Superior temporal gyrus (tissue), 1 donor: ENCODE measurements around the gene SPACA6.
"Not testable (repeated sequence)": the region's sequence is repeated elsewhere in the genome, so short reads cannot be mapped to it uniquely, and the experiment has no call there.

ENCODE experiments used
- DNase-seq: peaks from one replicate; pipeline ENCODE4 v3.0.0-alpha.2; 2016; ENCODE audit errors: extremely low spot score

SPACA6 gene

DNA sequence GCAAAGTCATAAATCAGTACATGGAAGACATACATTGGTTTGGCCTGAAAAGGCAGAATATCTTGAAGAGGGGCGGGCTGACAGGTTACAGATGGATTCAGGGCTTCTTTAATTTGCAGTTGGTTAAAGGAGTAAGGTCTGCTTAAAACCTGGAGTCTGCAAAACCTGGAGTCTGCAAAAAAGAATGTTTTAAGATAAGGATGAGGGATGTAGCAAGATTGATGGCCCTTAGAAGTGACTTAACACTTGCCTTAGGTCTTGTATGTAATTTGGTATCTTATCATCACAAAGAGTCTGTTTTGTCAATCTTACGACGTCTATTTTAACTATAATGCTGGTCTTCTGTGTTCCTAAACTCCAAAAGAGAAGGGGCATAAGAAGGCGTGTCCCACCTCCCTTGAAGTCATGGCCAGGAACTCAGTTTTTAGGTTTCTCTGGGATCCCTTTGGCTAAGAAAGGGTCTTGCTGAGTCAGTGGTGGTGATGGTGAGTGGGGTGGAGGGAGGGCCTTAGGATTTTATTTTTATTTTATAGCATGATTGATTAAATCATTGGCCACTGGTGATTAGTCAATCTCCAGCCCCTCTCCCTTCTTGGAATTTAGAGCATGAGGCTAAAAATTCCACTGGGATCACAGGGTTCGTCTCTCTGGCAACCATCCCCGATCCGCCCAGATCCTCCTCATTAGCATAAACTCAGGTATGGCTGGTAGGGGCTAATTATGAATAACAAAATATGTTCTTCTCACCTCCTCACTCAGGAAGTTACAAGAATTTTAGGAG is 40.8 kb downstream of the SPACA6 start:
- no peak for DNase-seq

DNA sequence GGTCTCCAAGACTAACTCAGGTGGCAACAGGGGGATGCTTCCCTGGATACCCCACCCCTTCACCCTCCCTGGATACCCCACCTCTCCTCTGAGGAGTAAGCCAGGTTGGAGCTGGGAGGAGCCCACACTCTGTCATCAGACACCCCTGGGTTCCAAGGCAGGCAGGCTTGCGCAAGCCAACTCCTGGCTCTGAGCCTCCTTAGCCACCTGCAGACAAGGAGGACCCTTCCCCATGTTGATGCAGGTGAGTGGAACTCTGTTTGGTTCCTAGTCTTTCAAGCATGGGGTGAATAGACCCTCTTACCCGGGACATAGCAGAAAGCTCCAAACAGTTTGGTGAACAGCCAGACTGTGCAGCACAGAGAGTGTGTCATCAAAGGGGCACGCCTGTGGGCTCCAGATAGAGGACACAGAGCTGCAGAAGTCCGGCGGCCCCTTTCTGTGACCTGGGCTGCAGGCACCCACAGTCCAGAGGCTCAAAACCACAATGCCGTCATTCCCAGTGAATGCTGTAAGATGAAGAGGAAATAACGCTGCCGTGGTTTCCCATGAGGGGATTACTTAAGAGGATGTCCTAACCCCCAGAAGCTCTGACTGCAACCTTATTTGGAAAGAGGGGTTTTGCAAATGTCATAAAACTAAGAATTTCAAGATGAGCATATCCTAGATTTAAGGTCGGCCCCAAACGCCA is 42.8 kb downstream of the SPACA6 start:
- no peak for DNase-seq

DNA sequence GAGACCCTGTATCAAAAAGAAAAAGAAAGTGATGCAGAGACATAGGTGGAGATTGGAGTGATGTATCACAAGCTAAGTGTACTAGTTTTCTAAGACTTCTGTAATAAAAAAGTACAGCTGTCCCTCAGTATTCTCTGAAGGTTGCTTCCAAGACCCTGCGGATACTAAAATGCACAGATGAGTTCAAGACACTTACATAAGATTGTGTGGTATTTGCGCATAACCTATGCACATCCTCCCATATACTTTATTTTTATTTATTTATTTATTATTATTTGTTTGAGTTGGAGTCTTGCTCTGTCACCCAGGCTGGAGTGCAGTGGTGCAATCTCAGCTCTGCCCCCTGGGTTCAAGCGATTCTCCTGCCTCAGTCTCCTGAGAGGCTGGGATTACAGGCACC is 44.3 kb downstream of the SPACA6 start:
- no peak for DNase-seq

DNA sequence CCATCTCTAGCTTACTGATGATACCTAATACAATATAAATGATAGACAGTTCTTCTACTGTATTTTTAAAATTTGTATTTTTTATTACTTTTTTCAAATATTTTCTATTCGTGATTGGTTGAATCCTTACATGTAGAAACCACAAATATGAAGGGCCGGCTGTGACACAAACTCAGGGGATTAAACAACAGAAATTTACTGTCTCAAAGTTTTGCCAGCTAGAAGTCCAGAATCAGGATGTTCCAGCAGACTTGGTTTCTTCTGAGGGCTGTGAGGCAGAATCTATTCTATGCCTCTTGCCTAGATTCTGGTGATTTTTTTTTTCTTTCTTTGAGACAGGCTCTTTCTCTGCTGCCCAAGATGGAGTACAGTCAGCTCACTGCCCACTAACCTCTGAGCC is 44.8 kb downstream of the SPACA6 start:
- DNase-seq, result no peak

DNA sequence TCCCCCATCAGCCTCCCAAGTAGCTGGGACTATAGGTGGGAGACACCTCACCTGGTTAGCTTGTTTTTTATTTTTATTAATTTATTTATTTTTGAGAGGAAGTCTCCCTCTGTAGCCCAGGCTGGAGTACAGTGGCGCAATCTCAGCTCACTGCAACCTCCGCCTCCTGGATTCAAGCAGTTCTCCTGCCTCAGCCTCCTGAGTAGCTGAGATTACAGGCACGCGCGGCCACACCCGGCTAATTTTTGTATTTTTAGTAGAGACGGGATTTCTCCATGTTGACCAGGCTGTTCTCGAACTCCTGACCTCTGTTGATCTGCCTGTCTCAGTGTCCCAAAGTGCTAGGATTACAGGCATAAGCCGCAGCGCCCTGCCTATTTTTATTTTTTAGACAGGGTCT is 45.4 kb downstream of the SPACA6 start:
- not testable (repeated sequence) for DNase-seq

DNA sequence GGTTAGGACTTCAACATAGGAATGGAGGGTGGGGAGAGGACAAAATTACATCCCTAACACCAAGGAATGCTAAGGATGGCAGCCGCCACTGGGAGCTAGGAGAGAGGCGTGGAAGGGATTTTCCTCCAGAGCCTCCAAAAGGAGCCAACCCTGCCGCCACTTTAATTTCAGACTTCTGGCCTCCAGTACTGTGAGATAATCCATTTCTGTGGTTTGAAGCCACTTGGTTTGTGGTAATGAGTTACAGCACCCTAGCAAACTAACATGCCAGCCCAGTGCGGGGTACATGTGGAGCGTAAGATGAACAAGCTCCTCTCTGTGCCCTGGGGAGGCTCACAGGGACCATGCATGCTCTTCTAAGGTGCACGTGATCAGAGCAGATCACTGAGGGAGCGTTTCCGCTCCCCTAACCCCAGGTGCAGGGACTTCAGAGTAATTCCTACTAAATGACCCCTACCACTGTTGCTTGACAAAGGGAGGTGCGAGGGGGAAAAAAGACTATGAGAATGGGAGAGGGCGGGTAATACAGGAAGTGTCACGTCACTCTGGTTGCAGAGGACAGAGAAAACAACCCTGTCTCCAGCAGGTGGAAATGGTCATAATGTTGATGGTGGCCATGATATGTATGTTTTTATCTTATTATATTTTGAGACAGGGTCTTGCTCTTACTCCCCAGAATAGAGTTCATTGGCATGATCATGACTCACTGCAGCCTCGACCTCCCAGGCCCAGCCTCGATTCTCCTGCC is 46.5 kb downstream of the SPACA6 start:
- no peak for DNase-seq

DNA sequence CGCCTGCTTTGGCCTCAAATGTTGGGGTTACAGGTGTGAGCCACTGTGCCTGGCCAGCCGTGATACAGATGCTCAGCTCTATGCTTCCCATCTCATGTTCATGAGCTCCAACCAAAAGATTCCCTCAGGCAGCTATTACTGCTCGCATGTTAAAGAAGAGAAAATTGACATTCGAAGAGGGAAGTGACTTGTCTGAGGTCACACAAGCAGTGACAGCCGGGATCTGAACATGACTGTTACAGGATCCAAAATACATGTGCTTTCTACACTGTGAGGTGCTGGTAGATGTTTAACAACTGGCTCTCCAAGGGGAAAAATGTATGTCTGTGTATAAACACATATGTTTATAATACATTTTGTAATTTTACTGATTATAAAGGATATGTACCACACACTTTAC is 47.2 kb downstream of the SPACA6 start:
- no peak for DNase-seq

DNA sequence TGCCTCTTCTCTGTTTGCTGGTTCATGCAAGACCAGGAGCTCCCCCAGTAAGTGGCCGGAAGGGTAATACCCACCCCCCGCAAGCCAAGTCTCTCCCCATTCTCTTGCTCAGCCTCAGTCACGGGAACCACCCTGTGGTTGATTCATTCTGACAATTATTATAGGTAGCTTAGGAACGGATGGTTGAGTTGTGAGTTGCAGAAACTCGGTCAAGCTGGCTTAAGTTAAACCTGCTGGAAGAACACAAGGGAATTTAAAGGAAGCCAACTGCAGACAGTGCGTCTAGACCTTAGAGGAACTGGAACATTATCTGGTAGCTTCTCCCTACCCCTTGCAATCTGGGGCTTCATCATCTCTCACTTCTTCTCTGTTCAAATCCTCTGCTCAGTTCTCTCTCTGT is 49.7 kb downstream of the SPACA6 start:
- no peak for DNase-seq

DNA sequence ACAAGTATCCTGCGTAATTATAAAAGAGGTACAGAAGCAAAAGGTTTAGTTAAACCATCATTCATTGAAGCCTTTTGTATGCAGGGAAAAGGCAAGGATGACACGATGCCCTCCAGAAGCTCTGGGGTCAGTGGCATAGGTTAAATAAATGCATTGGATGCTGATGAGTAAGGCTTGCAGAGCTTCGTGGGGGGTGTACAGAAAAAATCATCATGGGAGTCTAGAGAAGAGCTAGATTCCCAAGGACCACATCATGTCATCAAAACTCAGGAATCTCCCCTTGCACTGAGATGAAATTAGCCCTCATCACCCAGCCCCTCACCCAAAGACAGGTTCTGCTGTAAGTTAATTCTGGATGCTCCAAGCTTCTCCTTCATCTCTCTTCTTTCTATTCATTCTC is 50.3 kb downstream of the SPACA6 start:
- no peak for DNase-seq

DNA sequence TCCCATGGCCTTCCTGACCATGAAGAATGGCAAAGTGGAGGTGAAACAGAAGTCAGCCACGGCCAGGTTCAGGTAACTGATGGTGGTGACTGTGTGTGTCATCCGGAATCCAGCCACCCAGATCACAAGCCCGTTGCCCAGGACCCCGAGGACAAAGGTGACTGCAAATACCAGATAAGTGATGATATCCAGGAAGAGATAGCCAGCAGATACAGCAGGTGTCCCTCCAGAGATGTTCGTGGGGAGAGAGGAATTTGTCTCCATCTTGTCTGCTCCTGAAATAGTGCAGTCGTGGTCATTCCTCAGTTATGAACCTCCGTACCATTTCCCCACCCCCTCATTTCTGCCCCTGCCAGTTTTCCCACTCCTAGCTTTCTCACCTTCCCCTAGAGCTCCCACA is 53.6 kb downstream of the SPACA6 start:
- DNase-seq, result no peak

DNA sequence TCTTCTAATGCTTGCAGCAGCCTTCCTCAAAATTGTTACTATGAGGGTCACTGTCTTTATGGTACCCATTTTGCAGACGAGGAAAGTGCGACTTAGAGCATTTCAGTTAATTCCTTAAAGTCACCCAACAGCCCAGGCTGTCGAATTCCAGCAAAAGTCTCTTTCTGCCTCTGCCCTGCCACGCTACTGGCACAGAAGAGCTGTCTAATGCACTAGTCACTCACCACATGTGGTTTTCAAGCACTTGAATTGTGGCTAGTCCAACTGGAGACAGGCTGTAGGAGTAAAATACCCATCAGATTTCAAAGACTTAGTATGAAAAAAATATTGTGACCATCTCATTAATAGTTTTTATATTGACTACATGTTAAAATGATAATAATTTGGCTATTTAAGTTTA is 56.8 kb downstream of the SPACA6 start:
- no peak for DNase-seq

DNA sequence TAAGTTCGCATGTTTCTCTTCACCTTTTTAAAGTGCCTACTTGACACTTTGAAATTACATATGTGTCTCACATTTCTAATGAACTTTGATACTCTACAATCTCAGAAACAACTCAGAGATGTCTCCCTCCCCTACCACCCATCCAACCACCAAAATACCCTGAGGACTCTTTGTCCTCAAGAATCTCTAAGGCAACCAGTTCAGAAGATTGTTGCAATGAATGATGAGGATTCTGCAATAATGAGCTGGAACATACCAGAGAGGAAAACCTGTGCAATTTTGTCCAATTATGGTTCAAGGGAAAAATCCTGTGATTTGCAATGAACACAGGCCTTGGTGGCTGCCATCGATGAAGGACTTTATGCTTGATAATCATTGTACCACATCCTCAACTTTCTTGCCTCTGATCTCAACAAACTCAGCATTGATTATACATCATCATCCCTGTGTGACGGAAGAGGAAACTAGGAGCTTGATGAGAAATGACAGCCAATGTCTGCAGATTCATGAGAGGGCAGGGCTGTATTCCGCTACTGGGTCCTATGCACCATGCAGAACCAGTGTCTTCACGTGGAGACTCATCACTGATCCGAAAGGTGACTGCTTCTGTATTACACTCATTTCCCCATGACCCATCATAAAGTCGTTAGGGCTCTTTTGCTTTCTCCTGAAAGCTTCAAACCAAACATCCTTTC is 57.4 kb downstream of the SPACA6 start:
- DNase-seq, result no peak

DNA sequence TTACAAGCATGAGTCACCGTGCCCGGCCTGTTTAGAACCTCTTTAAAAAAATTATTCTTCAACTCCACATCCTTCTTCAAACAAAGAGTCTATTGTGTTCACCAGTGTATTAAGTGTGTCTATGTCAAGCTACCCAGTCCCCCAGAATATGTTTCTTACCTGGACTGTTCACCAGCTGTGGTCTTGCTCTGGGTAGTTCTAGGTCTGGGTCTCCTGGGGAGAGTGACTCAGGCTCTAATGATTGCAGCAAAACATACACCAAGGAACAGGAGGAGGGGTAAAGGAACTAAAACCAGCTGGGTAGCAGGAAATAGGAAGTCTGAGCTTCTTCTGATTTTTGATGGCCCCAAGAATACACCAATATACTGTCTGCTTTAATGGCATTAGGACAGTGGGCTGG is 58.5 kb downstream of the SPACA6 start, which contains the start of gene FPR1:
FPR1 (minus strand) TSS at position 224 of the 400 bp plus-strand sequence. CDS start 4,884 bp downstream, outside the sequence.
- DNase-seq, result peak; percentile 8

DNA sequence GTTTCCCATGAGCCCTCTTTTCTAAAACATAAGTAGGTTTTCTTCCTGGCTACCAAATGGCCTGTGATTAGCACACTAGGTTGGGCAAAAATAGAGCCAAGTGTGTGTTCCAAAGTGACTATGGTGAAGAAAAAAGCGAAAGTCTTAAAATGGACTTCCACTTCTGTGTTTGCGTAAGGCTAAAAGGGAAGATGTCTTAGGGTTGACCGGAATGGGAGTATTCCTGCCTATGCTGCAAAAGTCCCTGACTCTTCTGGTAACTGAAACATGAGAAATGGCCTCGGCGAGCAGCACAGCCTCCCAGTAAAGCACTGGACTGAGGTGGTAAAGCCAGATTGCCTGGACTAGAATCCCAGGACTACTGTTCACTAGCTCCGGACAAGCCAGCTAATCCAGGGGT is 61.0 kb downstream of the SPACA6 start:
- peak; percentile 17 for DNase-seq

DNA sequence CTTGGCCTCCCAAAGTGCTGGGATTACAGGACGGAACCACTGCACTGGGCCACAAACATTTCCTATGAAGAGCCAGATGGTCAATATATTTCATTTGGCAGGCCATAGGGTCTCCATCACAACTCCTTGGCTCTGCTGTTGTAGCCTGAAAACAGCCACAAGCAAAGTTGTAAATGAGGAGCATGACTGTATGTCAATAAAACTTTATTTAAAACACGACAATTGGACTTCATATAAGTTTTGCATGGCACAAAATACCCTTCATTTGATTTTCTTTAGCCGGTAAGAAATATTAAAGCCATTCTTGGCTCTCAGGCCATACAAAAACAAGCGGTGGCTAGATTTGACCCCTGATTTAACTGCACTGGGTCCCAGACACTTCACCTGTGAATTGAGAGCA is 61.6 kb downstream of the SPACA6 start:
- no peak for DNase-seq
